HK-2 (cell line): ENCODE measurements around the gene DYRK3.

Experiments used
- DNase-seq: peaks from one replicate; pipeline ENCODE4 v3.0.0-alpha.2; 2018; ENCODE audit not compliant: unreplicated experiment

Gene DYRK3

DNA sequence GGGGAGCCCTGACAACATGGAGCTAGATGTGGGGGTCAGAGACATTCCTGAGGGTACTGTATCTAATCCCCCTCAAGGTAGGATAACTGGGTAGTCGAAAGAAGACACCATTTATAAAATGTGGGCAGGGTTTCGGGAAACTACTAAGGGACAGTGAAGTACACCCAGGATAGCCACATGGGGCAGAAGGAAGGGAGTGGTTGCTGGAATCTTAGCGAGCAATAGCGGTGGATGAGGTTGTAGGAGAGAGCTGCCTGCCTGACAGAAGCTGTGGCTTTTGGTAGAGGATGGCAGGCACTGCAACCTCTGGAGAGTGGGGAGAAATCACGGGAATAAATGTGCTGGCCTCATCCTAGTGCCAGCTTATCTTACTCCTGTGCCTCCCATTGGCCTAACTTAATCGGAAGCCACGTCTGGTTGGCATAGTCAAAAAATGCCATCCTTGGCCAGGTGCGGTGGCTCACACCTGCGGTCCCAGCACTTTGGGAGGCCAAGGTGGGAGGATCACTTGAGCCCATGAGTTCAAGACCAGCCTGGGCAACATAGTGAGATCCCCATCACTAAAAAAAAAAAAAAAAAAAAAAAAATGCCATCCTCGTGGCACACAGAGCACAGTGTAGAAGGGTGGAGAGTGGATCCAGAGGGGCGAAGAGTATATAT lies 26.0 kb downstream of the DYRK3 start:
- DNase-seq, result no peak

DNA sequence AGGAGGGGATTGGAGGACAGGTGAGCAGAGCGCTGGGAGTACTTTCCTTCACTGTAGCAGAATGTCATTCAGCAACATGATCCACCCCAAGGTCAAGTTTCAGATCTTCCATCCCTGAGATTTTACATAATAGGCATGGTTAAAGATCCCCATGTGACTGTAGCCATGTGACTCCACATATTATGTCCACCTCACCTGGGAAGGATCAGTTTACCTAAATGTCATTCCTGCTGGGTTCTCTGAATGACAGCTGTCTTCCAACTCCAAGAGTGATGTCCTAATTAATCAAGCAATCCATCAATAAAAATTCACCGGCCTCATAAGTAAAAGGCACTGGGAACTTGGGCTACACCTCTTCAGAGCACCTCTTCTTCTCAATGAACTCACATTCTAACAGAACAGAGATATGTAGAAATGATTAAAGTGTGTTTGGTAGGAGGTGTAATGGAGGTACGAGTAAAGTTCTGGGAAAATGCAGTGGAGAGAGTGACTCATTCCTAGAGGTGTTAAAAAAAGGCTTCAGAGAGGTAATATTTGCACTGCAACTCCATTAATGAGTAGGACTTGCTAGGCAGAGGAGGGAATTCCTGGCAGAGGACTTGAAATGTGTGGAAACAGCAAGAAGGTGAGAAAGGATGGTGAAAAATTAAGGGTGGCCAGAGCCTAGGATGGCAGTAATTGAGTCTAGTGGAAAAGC lies 27.2 kb downstream of the DYRK3 start:
- no peak for DNase-seq

DNA sequence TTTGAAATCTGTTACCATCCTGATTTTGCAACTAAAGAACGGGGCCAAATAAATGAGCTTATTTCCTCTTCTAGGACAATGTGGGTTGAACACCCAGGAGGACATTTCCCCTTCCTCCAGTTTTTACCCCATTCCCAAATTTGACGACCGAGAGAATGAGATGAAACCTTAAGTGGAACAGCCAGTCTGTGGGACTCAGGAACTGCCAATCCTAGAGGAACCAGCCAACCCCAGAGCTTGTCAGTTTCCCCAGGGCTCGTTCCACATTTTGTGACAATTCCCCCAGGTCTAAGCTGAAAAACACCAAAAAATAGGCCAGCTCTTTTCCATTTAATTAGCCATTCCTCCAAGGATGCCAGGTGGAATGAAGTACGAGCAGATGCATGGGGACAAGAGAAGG lies 28.0 kb downstream of the DYRK3 start:
- DNase-seq, result no peak

DNA sequence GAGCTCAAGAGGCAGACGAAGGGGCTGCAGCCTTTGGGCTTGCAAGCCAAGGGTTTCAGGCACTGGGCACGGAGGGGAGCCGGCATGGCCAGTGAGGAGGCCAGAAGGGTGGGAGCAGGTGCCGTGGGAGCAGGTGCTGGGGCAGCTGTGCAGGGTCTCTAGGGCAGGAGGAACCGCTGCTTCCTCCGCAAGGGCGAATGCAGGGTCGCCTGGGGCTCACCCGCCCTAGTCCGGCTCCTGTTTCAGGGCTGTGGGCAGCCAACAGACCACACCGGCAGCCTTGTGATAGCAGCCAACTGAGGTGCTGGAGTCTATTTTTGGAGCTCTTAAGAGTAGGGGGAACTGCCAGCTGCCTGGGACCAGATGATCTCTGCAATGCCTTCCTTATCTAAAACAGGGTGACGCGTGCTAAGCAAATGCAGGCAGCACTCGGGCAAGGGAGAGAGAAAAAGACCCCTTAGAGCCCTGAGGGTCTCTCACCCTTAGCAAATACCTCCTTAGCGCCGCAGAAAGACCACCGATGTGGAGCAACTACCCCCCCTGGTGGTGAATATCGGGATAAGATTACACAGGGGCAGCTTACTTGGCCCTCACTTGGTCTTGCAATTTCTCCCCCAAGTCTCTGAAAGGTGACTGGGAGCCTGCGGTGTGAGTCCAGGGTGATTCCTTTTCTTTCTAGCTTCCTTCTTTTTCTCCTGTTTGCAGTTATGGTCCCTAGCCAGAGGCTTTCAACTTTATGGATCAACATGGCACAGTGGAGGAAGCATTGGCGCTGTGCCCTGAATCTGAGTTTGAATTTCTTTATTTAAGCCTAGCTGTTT lies 28.7 kb downstream of the DYRK3 start:
- DNase-seq, result peak; percentile 71

DNA sequence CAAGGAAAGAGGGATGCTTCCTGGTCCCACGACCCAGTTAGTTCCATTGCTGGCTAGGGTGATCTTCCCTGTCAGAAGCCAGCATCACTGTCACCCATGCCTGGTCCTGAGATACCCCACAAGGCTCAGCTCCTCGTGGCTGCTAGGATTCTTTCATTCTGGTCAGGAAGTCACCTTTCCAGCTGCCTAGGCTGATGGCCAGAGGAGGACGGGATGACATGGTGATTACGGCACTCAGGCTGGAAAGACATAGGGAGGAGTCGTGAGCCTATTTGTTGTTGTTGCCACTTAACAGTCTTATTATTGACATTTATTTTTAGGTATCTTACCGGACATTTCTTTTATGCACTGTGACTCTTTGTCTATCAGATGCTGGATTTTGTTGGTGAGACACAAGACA lies 29.4 kb downstream of the DYRK3 start:
- no peak for DNase-seq

DNA sequence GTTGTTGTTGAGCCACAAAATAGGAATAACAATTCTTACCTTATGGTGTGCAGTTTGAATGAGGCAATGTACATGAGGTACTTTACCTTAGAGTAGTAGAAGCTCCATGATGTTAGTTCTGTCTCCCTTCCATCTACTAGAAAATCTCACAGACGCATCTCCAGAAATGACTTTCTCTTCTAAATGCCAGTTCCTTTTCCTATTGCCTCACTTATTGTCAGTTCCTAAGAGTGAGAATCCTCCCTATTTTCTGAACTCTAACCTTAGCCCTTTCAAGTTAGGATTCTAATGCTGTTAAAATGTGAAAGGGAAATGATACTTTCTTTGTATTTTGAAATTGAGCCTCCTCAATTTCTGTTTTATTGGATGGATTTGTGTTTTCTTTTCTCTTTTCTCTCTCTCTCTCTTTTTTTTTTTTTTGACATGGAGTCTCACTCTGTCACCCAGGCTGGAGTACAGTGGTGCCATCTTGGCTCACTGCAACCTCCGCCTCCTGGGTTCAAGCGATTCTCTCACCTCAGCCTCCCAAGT lies 30.8 kb downstream of the DYRK3 start:
- DNase-seq, result no peak

DNA sequence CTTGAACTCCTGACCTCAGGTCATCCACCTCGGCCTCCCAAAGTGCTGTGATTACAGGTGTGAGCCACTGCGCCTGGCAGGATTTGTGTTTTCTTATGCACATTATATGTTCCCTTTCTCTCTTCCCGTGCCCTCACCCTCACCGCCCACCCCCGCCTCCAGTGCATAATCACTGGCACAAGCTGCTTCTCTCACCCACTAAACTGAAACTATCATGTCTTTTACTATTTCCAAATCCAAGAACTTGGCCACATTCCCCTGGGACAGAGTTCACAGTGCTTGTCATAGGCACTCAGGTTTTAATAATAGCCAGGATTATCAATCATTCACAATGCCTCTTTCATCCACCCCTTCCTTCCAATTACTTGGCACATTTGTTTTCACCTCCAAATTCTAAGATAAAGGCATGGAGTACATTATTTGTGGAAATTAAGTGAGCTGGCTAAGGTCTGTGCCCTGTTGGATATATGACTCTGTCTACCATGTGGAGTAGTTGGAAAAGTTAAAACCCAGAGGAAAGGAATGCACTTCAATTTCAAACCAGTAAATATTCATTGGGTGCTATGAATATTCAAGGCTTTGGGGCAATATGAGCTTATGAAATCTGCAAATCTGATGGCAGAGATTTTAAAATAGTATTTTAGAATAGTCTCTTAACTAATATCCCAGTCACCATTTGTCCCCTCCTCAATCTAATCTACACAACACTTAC lies 31.8 kb downstream of the DYRK3 start:
- DNase-seq, result no peak

DNA sequence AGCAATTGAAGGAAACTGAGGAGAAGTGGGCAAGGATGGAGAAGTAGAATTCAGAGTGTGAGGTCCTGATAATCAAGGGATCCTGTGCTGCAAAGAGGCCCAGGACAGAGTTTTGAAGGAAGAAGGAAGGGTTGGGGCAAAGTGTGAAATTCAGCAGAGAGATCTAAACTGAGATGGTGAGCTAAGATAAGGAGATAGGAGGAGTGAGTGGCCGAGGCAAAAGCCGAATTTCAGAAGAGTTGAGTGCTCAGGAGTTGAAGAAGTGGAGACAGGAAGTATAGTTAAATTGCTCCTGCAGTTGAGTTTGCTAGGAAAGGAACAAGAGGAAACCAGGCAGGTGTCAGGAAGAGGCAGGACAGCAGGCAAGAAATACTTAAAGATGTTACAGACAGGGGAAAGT lies 33.0 kb downstream of the DYRK3 start:
- no peak for DNase-seq

DNA sequence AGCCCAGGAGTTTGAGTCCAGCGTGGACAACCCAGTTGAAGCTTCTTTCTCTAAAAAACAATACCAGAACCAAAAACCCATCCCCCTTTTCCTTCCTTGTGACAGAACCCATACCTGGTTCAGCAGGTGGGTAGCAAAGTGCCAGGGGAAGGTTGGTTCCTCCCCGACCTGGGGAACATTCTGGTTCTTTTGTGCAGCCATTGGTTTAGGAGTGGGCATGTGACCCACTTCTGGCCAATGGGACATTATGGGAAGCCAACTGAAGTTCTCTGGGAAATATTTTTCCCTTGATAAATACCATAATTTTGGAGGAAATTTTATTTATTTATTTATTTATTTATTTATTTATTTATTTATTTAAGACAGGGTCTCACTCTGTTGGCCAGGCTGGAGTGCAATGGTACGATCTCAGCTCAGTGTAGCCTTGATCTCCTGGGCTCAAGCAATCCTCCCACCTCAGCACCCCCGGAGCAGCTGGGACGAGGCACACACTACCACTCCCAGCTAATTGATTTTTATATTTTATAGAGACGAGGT lies 33.6 kb downstream of the DYRK3 start:
- no peak for DNase-seq

DNA sequence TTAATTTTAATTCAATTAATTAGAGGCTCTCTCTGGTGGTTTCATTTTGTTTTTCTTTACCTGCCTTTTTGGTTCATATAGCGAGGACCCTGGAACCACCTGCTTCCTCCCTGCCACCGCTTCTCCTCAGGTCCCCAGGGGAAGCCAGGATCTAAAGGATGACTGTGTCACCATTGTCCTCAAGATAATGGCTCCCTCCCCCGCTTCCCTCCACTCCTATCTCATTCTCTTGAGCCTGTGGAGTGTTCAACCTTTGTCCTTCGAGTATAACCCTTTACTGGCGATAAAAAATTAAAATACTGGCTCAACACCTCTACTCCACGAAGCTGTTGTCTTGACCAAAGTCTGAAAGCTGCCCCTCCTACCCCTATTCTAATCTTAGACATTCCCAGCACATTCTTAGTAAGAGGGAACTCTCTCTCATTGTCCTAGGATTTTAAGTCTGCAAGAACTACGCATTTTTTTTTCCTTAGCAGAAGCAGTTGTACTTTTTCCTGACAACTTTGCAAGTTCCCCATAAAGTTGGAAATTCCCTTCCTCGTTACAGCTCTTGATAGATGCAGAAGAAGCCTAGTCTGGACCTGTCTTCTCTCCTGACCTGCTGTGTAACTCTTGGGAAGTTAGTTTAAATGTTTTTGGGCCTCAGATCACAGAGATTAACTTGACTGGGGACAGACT lies 36.8 kb downstream of the DYRK3 start:
- no peak for DNase-seq

DNA sequence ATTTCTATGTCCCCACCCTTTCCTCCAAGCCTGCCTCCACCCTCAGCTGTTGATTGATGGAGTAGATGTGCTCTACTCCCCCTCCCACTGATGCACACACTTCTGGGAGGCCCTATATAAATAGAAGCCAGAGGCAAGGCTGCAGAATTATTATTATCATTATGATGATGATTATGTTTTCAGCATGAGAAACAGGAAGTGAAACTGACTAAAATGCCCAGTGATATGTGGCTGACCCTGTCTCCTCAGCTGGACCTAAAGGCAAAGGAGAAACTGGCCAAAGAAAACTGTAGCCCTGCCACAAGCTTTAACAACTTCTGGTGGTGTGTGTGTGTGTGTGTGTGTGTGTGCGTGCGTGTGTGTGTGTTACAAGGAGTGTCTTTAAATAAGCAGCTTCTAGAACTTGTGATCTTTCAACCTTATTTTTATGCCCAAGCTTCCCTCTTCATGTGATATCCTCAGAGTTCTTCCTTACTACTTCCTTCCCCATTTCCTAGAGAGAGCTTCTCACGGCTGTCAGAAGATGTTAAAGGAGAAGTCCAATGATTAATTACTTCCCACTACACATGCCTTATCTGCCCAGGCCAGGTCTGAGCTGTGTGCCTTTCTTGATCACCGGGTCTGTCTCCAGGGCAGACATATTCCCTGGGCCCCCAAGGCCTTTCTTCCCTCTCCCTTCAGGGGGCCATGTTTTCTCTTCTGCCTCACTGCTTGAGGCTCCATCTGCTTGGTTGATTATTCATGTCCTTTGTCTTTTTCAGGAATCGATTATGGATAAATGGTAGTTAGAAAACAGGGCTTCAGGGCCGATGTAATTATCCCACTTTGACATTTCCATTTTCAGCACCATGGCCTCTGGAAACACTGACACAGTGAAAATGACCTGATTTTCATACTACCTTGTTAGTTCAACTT lies 37.8 kb downstream of the DYRK3 start:
- no peak for DNase-seq

DNA sequence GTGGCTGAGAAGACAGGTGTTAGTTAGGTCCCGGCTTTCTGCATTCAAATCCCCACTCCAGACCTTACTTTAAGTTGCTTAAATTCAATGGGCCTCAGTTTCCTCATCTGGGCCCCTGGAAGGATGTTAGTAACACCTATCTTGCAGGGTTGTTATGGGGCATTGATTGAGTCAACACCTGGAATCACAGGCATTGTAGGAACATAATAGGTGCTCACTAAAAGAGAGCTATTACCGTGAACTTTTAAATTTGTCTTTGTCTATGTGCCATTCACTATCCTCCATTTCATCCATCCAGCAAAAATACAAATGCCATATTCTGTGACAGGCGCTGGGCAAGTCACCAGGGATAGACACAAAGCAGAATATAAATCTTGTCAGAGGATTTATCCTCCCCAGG lies 38.9 kb downstream of the DYRK3 start:
- no peak for DNase-seq

DNA sequence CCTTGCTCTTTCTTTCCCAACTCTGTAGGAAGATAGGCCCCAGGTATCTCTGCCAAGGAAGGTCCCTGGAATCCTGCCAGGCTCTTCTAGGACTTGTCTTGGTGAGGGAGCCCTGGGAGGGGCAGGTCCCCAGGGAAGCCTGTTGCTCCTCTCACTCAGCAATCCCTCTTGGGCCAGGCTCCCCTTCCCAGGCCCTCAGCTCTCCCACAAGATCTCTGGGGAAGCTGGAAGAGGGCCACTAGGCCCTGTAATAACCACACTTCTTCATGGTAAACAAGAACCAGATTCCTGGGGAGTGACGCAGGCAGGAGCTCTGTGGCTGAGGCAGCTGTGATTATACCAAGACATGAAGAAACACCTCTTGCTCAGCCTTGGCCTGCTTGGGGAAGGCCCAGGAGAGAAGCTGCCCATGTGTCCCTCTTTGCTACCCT lies 39.4 kb downstream of the DYRK3 start:
- peak; percentile 85 for DNase-seq

DNA sequence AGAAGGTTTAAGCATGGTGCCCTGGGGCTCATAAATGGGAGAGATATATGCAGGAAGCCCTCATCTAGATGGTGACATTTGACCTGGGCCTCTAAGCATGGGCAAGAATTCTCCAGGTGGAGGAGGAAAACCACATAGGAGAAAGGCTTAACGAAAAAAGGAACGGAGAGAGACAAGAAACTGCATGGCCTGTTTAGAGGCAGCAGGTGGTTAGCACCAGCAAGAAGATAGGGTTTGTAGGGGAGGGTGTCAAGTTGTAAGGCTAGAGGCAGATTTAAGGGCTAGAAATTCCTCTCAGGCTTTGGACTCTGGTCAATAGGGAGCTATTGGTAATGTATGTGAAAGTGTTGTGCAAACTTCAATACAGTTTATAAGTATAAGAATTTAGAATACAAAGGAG lies 41.2 kb downstream of the DYRK3 start:
- no peak for DNase-seq

DNA sequence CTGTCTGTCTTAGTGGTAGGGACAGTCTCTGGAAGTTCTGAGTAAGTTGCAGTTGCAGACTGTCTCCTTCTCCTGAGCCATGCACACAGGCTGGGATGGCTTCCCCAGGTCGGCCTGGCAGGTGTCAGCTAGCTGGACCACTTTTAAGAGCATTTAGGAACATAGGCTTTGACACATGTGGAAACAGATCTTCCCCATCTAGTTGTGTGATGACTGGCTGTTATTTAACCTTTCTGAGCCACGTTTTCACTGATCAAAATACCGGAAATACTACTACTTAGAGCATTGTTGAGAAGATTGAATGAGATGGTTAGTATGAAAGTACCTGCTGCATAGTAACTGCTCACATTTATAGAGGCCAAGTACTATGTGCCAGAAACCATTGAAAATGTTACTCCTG lies 43.2 kb downstream of the DYRK3 start:
- no peak for DNase-seq

DNA sequence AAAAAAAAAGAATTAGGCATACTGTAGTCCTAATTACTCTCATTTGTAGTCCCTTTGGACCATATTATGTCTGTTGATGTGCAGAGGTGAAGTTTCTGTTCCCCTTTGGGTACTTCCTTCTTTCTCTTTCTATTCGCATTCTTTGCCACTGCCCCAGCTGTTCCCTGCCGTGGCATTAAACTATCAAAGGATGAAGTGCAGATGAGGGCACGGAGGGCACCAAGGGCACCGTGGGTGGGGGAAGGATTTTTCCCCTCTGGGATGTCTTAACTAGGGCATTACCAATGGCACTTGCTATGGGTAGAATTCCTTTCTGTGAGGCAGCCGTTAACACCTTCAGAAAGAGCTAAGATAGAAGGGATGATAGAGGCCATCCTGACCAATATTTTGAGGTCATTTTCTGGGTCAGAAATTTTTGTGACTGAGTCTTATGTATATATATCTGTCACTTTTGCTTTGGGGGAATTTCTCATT lies 44.4 kb downstream of the DYRK3 start:
- no peak for DNase-seq

DNA sequence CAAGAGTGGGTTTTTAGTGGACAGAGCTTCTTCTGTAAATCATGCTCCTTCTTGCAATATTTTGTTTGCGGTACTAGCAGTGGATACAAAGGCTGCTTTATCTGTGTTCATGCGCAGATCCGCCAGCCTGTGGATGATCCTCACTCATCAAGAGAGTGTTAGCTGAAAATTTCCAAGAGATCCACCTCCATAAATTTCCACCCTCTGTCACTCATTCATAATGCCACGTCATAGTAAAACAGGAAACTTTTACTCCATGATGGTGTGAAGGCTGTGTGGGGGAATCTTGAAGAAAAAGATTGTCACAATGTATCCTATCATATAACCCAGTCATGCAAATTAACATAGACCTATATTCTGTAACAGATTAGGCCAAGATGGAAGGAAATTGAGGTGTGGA lies 44.9 kb downstream of the DYRK3 start:
- DNase-seq, result no peak

DNA sequence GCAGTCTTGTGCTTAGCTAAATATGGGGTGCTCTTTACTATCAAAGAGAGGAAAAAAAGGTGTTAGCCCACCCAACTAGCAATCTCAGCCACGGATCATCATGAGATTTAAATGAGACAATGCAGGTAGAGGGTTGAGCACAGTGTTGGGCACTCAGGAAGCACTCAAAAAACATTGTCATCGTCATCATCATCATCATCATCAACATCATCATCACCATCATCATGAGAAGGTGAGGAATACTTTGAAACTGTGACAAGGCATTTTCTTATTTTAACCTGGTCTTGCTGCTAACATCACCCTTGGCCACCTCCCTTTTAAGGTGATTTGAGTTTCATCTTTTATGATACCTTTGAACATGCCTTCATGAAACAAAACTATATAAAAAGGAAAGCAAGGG lies 46.0 kb downstream of the DYRK3 start:
- no peak for DNase-seq

DNA sequence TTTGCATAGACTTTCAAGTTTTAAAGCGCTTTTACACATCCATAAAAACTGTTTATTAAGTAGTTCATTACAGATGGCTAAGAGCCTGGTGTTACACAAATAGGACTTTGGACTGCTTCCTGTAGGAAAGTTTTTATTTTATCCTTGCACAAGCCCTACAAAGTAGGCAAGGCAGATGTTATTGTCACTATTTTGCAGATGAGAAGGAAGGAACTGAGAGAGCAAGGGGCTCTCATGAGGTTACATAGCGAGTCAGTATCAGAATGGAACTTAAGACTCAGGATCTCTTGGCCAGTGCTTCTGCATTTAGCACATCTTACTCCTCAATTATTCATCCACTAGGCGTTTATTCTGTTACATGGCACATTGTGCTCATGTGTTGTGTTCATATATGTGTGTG lies 46.8 kb downstream of the DYRK3 start:
- DNase-seq, result no peak

DNA sequence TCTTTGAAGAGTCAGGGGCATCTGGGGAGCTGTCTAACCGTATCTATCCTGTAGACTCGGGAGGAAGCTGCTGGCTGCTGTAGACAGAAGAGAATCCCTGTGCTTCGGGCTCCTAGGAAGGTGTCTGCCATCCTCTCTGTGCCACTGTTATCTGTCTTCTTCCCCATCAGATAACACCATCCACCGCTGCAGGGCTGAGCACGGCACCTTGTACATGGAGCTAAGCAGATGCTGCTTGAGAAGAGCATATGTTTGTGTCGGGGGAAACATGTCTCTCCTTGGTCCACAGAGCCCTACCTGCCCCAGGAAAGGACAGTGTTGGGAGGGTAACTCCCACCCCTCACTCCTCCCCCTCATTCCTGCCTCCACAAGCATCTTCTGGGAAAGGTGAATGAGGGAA lies 48.0 kb downstream of the DYRK3 start:
- no peak for DNase-seq
